HUES64 (cell line): ENCODE data around the gene B3GNT7.
A peak's percentile ranks its signal among the peaks of the same experiment; 100 is the strongest.
"Not testable (repeated sequence)": the region's sequence is repeated elsewhere in the genome, so short reads cannot be mapped to it uniquely, and the experiment has no call there.

Source experiments
- H3K27ac ChIP-seq: 2 replicates; pipeline ENCODE4 v1.7.0; 2013; ENCODE audit warnings: low read depth, low read length, inconsistent platforms
- H3K27me3 ChIP-seq: 2 replicates; pipeline ENCODE4 v1.6.1; 2013; ENCODE audit warnings: mild to moderate bottlenecking, low read length; ENCODE audit not compliant: insufficient read depth
- H3K36me3 ChIP-seq: 2 replicates; pipeline ENCODE4 v1.6.1; 2013; ENCODE audit warnings: mild to moderate bottlenecking, low read length; ENCODE audit not compliant: insufficient read depth
- H3K4me1 ChIP-seq: 2 replicates; pipeline ENCODE4 v1.6.1; 2013; ENCODE audit warnings: mild to moderate bottlenecking, low read length, moderate library complexity; ENCODE audit not compliant: insufficient read depth
- H3K4me3 ChIP-seq: 2 replicates; pipeline ENCODE4 v1.5.1; 2013; ENCODE audit warnings: mild to moderate bottlenecking, low read length, moderate library complexity
- H3K9ac ChIP-seq: 2 replicates; pipeline ENCODE4 v1.6.1; 2013; ENCODE audit warnings: mild to moderate bottlenecking, low read depth, low read length
- H3K9me3 ChIP-seq: 2 replicates; pipeline ENCODE4 v1.6.1; 2013; ENCODE audit warnings: low read depth, low read length; ENCODE audit not compliant: insufficient read depth
- WGBS: fragments of 150-250, 120-280 bp; methylation state at CpG from one replicate; pipeline ENCODE4 v1.1.7; 2013; ENCODE audit warnings: missing lambda C conversion rate; 5-methylcytosine and 5-hydroxymethylcytosine counted together

B3GNT7 gene

GRCh38 chr2:231369580-231370428 lies 25.7 kb upstream of the B3GNT7 start:
- Histone ChIP-seq H3K36me3 (no peaks in the 10 kb centered on the region), H3K4me1 (peaks cover 27% of the 10 kb centered on the region), H3K27me3 (no peaks in the 10 kb centered on the region), H3K9ac (peak overlapping the region; percentile 41), H3K27ac (peak overlapping the region; percentile 91), H3K4me3 (0 out of 2 replicates have a peak overlapping the region, but pooled peaks have one; percentile 14), H3K9me3 (no peaks in the 10 kb centered on the region)
- WGBS = 73% methylated on average over 23 of the region's 23 CpGs

- Histone ChIP-seq H3K9me3 (no peaks in the 10 kb centered on the region), H3K4me1 (peaks cover 27% of the 10 kb centered on the region), H3K9ac (peak overlapping the region; percentile 41), H3K27me3 (no peaks in the 10 kb centered on the region), H3K27ac (peak overlapping the region; percentile 91), H3K4me3 (0 out of 2 replicates have a peak overlapping the region, but pooled peaks have one; percentile 14), H3K36me3 (no peaks in the 10 kb centered on the region)
- WGBS = 17% methylated on average over 6 of the region's 6 CpGs
Measured at GRCh38 chr2:231370429-231370748, 25.1 kb upstream of the B3GNT7 start.

- H3K9ac ChIP-seq = peak overlapping the region; percentile 41
Measured at GRCh38 chr2:231370749-231371429, 24.6 kb upstream of the B3GNT7 start.

DNA sequence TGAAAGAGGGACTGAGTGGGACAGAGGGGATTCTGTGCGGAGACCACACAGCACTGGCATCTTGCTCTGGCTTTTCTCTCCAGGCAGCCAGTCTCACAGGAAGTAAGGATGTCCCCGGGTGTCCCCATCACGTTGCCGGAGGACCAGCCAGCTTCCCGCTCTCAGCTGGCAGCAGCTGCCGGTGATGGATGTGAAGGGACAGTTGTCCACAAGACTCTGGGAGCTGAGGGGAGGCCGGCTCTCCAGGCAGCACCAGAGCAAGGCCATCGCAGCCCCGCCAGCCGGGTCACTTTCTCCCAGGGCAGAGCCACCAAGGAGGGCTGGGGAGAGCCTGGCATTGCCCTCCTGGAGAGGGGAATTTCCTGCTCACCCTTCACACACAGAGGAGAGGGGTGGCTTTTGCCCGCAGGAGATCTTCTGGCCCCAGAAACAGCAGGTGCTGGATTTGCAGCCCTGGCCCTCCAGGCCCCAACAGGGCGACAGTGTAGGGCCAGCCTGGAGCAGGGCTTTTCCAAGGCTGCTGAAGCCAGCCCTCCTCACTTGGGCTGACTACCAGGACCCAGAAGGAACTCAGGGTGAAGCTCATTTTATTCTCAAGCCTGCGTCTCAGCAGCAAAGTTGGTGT lies 24.0 kb upstream of the B3GNT7 start:
- Histone ChIP-seq H3K4me1 (peaks cover 31% of the 10 kb centered on the region), H3K27ac (peak overlapping the region; percentile 91), H3K4me3 (no peak overlapping the region), H3K36me3 (no peaks in the 10 kb centered on the region), H3K9me3 (no peaks in the 10 kb centered on the region), H3K27me3 (no peaks in the 10 kb centered on the region), H3K9ac (0 out of 2 replicates have a peak overlapping the region, but pooled peaks have one; percentile 18)
- WGBS = 86% methylated on average over 13 of the region's 13 CpGs

More at GRCh38 chr2:231370749-231371429, 24.6 kb upstream of the B3GNT7 start:
- WGBS = 39% methylated on average over 18 of the region's 21 CpGs
- Histone ChIP-seq H3K4me3 (0 out of 2 replicates have a peak overlapping the region, but pooled peaks have one; percentile 14), H3K27me3 (no peaks in the 10 kb centered on the region), H3K27ac (peak overlapping the region; percentile 91), H3K9me3 (no peaks in the 10 kb centered on the region), H3K36me3 (no peaks in the 10 kb centered on the region), H3K4me1 (peaks cover 30% of the 10 kb centered on the region)

- Histone ChIP-seq H3K9me3 (no peaks in the 10 kb centered on the region), H3K4me1 (peaks cover 38% of the 10 kb centered on the region), H3K27ac (no peak overlapping the region), H3K36me3 (no peaks in the 10 kb centered on the region), H3K9ac (no peak overlapping the region), H3K4me3 (no peak overlapping the region), H3K27me3 (no peaks in the 10 kb centered on the region)
- WGBS = 91% methylated on average over 7 of the region's 7 CpGs
Measured at GRCh38 chr2:231372326-231372725, 23.2 kb upstream of the B3GNT7 start.

- H3K9me3 ChIP-seq = no peaks in the 10 kb centered on the region
- peaks cover 38% of the 10 kb centered on the region for H3K4me1 ChIP-seq
- no peak overlapping the region for H3K27ac ChIP-seq
- no peaks in the 10 kb centered on the region for H3K27me3 ChIP-seq
- no peaks in the 10 kb centered on the region for H3K36me3 ChIP-seq
- H3K9ac ChIP-seq = no peak overlapping the region
- WGBS = 97% methylated on average over 8 of the region's 8 CpGs
- H3K4me3 ChIP-seq = no peak overlapping the region
Measured at GRCh38 chr2:231373184-231373583, 22.3 kb upstream of the B3GNT7 start.

- H3K27ac ChIP-seq = no peak overlapping the region
- no peaks in the 10 kb centered on the region for H3K27me3 ChIP-seq
- H3K9me3 ChIP-seq = no peaks in the 10 kb centered on the region
- no peak overlapping the region for H3K4me3 ChIP-seq
- peaks cover 38% of the 10 kb centered on the region for H3K4me1 ChIP-seq
- no peaks in the 10 kb centered on the region for H3K36me3 ChIP-seq
- H3K9ac ChIP-seq = no peak overlapping the region
- WGBS = 96% methylated on average over 9 of the region's 9 CpGs
Measured at GRCh38 chr2:231373786-231374349, 21.6 kb upstream of the B3GNT7 start.

GRCh38 chr2:231374771-231375170 lies 20.7 kb upstream of the B3GNT7 start:
- H3K27ac ChIP-seq = no peak overlapping the region

DNA sequence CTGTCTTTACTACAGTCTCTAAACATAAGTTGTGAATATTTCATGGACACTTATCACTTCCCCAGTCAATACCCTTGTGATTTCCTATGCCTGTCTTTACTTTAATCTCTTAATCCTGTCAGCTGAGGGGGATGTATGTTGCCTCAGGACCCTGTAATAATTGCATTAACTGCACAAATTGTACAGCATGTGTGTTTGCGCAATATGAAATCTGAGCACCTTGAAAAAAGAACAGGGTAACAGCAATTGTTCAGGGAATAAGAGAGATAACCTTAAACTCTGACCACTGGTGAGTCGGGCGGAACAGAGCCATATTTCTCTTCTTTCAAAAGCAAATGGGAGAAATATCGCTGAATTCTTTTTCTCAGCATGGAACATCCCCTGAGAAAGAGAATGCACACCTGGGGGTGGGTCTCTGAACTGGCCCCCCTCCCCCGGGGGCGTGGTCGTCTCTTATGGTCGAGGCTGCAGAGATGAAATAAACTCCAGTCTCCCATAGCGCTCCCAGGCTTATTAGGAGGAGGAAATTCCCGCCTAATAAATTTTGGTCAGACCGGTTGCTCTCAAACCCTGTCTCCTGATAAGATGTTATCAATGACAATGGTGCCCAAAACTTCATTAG lies 19.4 kb upstream of the B3GNT7 start:
- Histone ChIP-seq H3K4me1 (peaks cover 23% of the 10 kb centered on the region), H3K27ac (peak overlapping the region; percentile 34; the same call in 1 of the 2 replicates)
- H3K9ac ChIP-seq, H3K4me3 ChIP-seq, H3K27me3 ChIP-seq, H3K36me3 ChIP-seq, H3K9me3 ChIP-seq: not testable (repeated sequence)
- WGBS = 12% methylated on average over 8 of the region's 11 CpGs

More at GRCh38 chr2:231374771-231375170, 20.7 kb upstream of the B3GNT7 start:
- Histone ChIP-seq H3K36me3 (no peaks in the 10 kb centered on the region), H3K9ac (no peak overlapping the region), H3K4me1 (peaks cover 35% of the 10 kb centered on the region), H3K27me3 (no peaks in the 10 kb centered on the region), H3K4me3 (no peak overlapping the region), H3K9me3 (no peaks in the 10 kb centered on the region)
- 96% methylated on average over 2 of the region's 2 CpGs for WGBS

DNA sequence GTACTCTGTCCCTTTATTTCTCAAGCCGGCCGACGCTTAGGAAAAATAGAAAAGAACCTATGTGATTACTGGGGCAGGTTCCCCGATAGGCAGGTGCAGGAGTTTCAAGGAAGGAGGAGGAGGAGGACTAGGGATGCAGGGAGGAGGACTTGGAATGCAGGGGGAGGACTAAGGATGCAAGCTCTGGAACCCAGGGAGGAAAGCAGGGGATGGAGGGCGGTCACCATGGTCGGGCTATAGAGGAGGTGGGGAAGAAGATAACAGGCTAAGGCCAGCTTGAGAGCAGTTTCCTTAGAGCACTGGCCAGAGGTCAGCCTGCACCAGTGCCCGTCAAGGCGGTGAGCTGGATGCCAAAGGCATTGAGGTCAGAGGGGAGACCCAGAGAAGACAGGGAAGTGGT lies 18.7 kb upstream of the B3GNT7 start:
- H3K9me3 ChIP-seq = no peaks in the 10 kb centered on the region
- no peaks in the 10 kb centered on the region for H3K36me3 ChIP-seq
- no peak overlapping the region for H3K4me3 ChIP-seq
- H3K4me1 ChIP-seq = peaks cover 21% of the 10 kb centered on the region
- H3K27ac ChIP-seq = peak overlapping the region; percentile 76
- 18% methylated on average over 8 of the region's 8 CpGs for WGBS
- no peaks in the 10 kb centered on the region for H3K27me3 ChIP-seq
- peak overlapping the region; percentile 39; the same call in 1 of the 2 replicates for H3K9ac ChIP-seq
